HG03025 (cell line): ENCODE results near the gene RBPMS2.
"Not testable (repeated sequence)": the region's sequence is repeated elsewhere in the genome, so short reads cannot be mapped to it uniquely, and the experiment has no call there.

ENCODE experiments used
- ATAC-seq: cut with Tn5 transposase; IDR thresholded peaks from one replicate; pipeline ENCODE4 v1.9.1; 2021; ENCODE audit warnings: mild to moderate bottlenecking, moderate library complexity; ENCODE audit not compliant: unreplicated experiment, low FRiP score

Gene RBPMS2

GRCh38 chr15:64775551-64776401, at the start of gene RBPMS2:
Gene RBPMS2, minus strand, starts transcription at chr15:64775589. Its CDS starts 270 bp downstream, at chr15:64775319.
- no peak for ATAC-seq

- no peak for ATAC-seq
Measured at GRCh38 chr15:64824929-64825430, 49.6 kb upstream of the RBPMS2 start.

GRCh38 chr15:64816452-64816851, 41.1 kb upstream of the RBPMS2 start:
- ATAC-seq, result no peak

GRCh38 chr15:64814965-64815364, 39.6 kb upstream of the RBPMS2 start:
- ATAC-seq, result not testable (repeated sequence)

GRCh38 chr15:64814283-64814682, 38.9 kb upstream of the RBPMS2 start:
- not testable (repeated sequence) for ATAC-seq

- no peak for ATAC-seq
Measured at GRCh38 chr15:64813075-64813474, 37.7 kb upstream of the RBPMS2 start.

- ATAC-seq, result no peak
Measured at GRCh38 chr15:64810497-64811326, 35.3 kb upstream of the RBPMS2 start.

GRCh38 chr15:64809649-64810496, 34.5 kb upstream of the RBPMS2 start:
- no peak for ATAC-seq

- no peak for ATAC-seq
Measured at GRCh38 chr15:64808785-64809453, 33.5 kb upstream of the RBPMS2 start.

GRCh38 chr15:64807751-64808222, 32.4 kb upstream of the RBPMS2 start:
- ATAC-seq, result no peak

- ATAC-seq, result no peak
Measured at GRCh38 chr15:64807051-64807749, 31.8 kb upstream of the RBPMS2 start.

- ATAC-seq, result no peak
Measured at GRCh38 chr15:64806509-64806908, 31.1 kb upstream of the RBPMS2 start.

- ATAC-seq, result no peak
Measured at GRCh38 chr15:64804619-64805018, 29.2 kb upstream of the RBPMS2 start.

- no peak for ATAC-seq
Measured at GRCh38 chr15:64803526-64803925, 28.1 kb upstream of the RBPMS2 start.

GRCh38 chr15:64800476-64800875, 25.1 kb upstream of the RBPMS2 start:
- no peak for ATAC-seq

GRCh38 chr15:64798905-64799304, 23.5 kb upstream of the RBPMS2 start:
- ATAC-seq, result not testable (repeated sequence)

- ATAC-seq, result not testable (repeated sequence)
Measured at GRCh38 chr15:64795921-64796320, 20.5 kb upstream of the RBPMS2 start.

- ATAC-seq, result not testable (repeated sequence)
Measured at GRCh38 chr15:64795299-64795698, 19.9 kb upstream of the RBPMS2 start.

- no peak for ATAC-seq
Measured at GRCh38 chr15:64792282-64792681, 16.9 kb upstream of the RBPMS2 start.
